SK-N-SH treated with all-trans-retinoic acid at 6 μM for 48 hours (cell line): ENCODE data around the gene TSPAN15.

Experiments used
- ARNTL ChIP-seq: fragments of 450-650 bp; formaldehyde crosslinking; IDR thresholded peaks from 2 replicates; pipeline ENCODE4 v1.5.0; 2020; ENCODE audit warnings: low read depth, mild to moderate bottlenecking, moderate library complexity, borderline replicate concordance
- CSDC2 ChIP-seq: fragments of 250-450 bp; sonication (Bioruptor Pico); IDR thresholded peaks from 2 replicates; pipeline ENCODE4 v1.5.0; 2020; ENCODE audit warnings: mild to moderate bottlenecking, moderate library complexity
- GLIS3 ChIP-seq: fragments of 250-450 bp; sonication (Bioruptor Pico); IDR thresholded peaks from 2 replicates; pipeline ENCODE4 v1.5.0; 2020; ENCODE audit warnings: mild to moderate bottlenecking, moderate library complexity
- SNAI2 ChIP-seq: fragments of 250-450 bp; sonication (Bioruptor Pico); IDR thresholded peaks from 2 replicates; pipeline ENCODE4 v1.5.0; 2020; ENCODE audit warnings: mild to moderate bottlenecking, moderate library complexity
- TCF4 ChIP-seq: fragments of 250-450 bp; sonication (Bioruptor Pico); IDR thresholded peaks from 2 replicates; pipeline ENCODE4 v1.8.0; 2021; ENCODE audit warnings: mild to moderate bottlenecking, moderate library complexity, borderline replicate concordance
- ZC3H10 ChIP-seq: fragments of 250-450 bp; sonication (Bioruptor Pico); IDR thresholded peaks from 2 replicates; pipeline ENCODE4 v1.5.1; 2021; ENCODE audit warnings: mild to moderate bottlenecking, moderate library complexity
- ZFP3 ChIP-seq: fragments of 250-450 bp; sonication (Bioruptor Pico); IDR thresholded peaks from 2 replicates; pipeline ENCODE4 v1.5.0; 2020; ENCODE audit warnings: mild to moderate bottlenecking, moderate library complexity
- ZFP30 ChIP-seq: fragments of 450-650 bp; formaldehyde crosslinking; IDR thresholded peaks from 2 replicates; pipeline ENCODE4 v1.5.0; 2022; ENCODE audit warnings: mild to moderate bottlenecking, moderate library complexity
- TF ChIP-seq, protein P1 (sequence below): fragments of 250-450 bp; sonication (Bioruptor Pico); IDR thresholded peaks from 2 replicates; pipeline ENCODE4 v1.8.0; 2021; ENCODE audit warnings: low read depth, mild to moderate bottlenecking, moderate library complexity, borderline replicate concordance
- TF ChIP-seq, protein P2 (sequence below): fragments of 250-450 bp; sonication (Bioruptor Pico); IDR thresholded peaks from 2 replicates; pipeline ENCODE4 v1.5.1; 2021; ENCODE audit warnings: mild to moderate bottlenecking, moderate library complexity
- TF ChIP-seq, protein P3 (sequence below): fragments of 250-450 bp; sonication (Bioruptor Pico); IDR thresholded peaks from 2 replicates; pipeline ENCODE4 v1.8.0; 2020; ENCODE audit warnings: mild to moderate bottlenecking, moderate library complexity, borderline replicate concordance

DNA sequence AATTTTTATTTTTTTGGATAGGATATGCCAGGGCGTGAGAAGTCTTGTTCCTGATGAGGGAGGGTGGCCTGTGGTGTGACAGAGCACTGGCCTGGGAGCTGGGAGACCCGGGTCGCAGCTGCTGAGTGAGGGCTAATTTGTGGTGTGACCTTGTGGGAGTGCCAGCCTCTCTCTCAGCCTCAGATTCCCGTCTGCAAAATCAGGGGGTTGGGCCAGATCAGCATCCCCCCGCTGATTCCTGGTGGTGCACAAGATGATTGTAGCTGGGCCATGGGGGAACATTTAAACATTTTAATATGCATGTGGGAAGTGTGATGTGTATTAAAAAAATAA, 14.9 kb downstream of the TSPAN15 start:
- TF ChIP-seq CSDC2 (CRISPR knock-in tag) (no peak), ZFP30 (CRISPR knock-in tag) (no peak), ARNTL (CRISPR knock-in tag) (no peak), ZC3H10 (CRISPR knock-in tag) (no peak), TCF4 (CRISPR knock-in tag) (no peak), GLIS3 (no peak), ZFP3 (CRISPR knock-in tag) (no peak), SNAI2 (CRISPR knock-in tag) (no peak)
- TF ChIP-seq, protein P1, sequence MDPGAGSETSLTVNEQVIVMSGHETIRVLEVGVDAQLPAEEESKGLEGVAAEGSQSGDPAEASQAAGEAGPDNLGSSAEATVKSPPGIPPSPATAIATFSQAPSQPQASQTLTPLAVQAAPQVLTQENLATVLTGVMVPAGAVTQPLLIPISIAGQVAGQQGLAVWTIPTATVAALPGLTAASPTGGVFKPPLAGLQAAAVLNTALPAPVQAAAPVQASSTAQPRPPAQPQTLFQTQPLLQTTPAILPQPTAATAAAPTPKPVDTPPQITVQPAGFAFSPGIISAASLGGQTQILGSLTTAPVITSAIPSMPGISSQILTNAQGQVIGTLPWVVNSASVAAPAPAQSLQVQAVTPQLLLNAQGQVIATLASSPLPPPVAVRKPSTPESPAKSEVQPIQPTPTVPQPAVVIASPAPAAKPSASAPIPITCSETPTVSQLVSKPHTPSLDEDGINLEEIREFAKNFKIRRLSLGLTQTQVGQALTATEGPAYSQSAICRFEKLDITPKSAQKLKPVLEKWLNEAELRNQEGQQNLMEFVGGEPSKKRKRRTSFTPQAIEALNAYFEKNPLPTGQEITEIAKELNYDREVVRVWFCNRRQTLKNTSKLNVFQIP (CRISPR knock-in tag), result no peak
- TF ChIP-seq, protein P2, sequence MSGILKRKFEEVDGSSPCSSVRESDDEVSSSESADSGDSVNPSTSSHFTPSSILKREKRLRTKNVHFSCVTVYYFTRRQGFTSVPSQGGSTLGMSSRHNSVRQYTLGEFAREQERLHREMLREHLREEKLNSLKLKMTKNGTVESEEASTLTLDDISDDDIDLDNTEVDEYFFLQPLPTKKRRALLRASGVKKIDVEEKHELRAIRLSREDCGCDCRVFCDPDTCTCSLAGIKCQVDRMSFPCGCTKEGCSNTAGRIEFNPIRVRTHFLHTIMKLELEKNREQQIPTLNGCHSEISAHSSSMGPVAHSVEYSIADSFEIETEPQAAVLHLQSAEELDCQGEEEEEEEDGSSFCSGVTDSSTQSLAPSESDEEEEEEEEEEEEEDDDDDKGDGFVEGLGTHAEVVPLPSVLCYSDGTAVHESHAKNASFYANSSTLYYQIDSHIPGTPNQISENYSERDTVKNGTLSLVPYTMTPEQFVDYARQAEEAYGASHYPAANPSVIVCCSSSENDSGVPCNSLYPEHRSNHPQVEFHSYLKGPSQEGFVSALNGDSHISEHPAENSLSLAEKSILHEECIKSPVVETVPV (CRISPR knock-in tag), result no peak
- TF ChIP-seq, protein P3, sequence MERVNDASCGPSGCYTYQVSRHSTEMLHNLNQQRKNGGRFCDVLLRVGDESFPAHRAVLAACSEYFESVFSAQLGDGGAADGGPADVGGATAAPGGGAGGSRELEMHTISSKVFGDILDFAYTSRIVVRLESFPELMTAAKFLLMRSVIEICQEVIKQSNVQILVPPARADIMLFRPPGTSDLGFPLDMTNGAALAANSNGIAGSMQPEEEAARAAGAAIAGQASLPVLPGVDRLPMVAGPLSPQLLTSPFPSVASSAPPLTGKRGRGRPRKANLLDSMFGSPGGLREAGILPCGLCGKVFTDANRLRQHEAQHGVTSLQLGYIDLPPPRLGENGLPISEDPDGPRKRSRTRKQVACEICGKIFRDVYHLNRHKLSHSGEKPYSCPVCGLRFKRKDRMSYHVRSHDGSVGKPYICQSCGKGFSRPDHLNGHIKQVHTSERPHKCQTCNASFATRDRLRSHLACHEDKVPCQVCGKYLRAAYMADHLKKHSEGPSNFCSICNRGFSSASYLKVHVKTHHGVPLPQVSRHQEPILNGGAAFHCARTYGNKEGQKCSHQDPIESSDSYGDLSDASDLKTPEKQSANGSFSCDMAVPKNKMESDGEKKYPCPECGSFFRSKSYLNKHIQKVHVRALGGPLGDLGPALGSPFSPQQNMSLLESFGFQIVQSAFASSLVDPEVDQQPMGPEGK (CRISPR knock-in tag), result no peak
